OCI-LY1 (cell line): ENCODE results near the gene PAFAH1B2.

Source experiments
- H2AFZ ChIP-seq: fragments of 200-600 bp; sonication (generic), shearing (Covaris generic); 2 replicates; pipeline ENCODE4 v1.6.0; 2014; ENCODE audit warnings: antibody characterized with exemption, mild to moderate bottlenecking, low read length
- H3F3A ChIP-seq: fragments of 200-600 bp; sonication (generic), shearing (Covaris generic); 2 replicates; pipeline ENCODE4 v1.6.0; 2014; ENCODE audit warnings: mild to moderate bottlenecking, antibody characterized with exemption, low read length, moderate library complexity; ENCODE audit not compliant: insufficient read depth
- H3K27ac ChIP-seq: fragments of 200-600 bp; sonication (generic); 2 replicates; pipeline ENCODE4 v1.5.1; 2014; ENCODE audit warnings: low read length, mixed run types, mild to moderate bottlenecking, low read depth; ENCODE audit not compliant: poor library complexity, severe bottlenecking
- H3K27me3 ChIP-seq: fragments of 200-600 bp; sonication (generic); 2 replicates; pipeline ENCODE4 v1.6.0; 2014; ENCODE audit warnings: antibody characterized with exemption, mild to moderate bottlenecking, low read length, moderate library complexity; ENCODE audit not compliant: insufficient read depth
- H3K36me3 ChIP-seq: fragments of 200-600 bp; sonication (generic); 2 replicates; pipeline ENCODE4 v1.6.1; 2014; ENCODE audit warnings: mild to moderate bottlenecking, antibody characterized with exemption, low read length, moderate library complexity, mixed read lengths; ENCODE audit not compliant: insufficient read depth
- H3K4me1 ChIP-seq: fragments of 200-600 bp; sonication (generic); 2 replicates; pipeline ENCODE4 v1.5.1; 2014; ENCODE audit warnings: mild to moderate bottlenecking, low read length, moderate library complexity; ENCODE audit not compliant: insufficient read depth, severe bottlenecking
- H3K4me2 ChIP-seq: fragments of 200-600 bp; sonication (generic), shearing (Covaris generic); 2 replicates; pipeline ENCODE4 v1.6.1; 2014; ENCODE audit warnings: low read length
- H3K4me3 ChIP-seq: fragments of 200-600 bp; sonication (generic); 2 replicates; pipeline ENCODE4 v1.5.1; 2014; ENCODE audit warnings: low read length, low read depth, mild to moderate bottlenecking, mixed read lengths; ENCODE audit not compliant: poor library complexity, severe bottlenecking
- H3K79me2 ChIP-seq: fragments of 200-600 bp; shearing (Covaris generic); 2 replicates; pipeline ENCODE4 v1.6.1; 2016; ENCODE audit warnings: mixed run types, low read length, mixed read lengths; ENCODE audit not compliant: insufficient read depth
- H3K9ac ChIP-seq: fragments of 200-600 bp; sonication (generic), shearing (Covaris generic); 2 replicates; pipeline ENCODE4 v1.6.1; 2014; ENCODE audit warnings: mild to moderate bottlenecking, low read length, mixed read lengths
- H3K9me2 ChIP-seq: fragments of 200-600 bp; sonication (generic), shearing (Covaris generic); 2 replicates; pipeline ENCODE4 v1.6.1; 2014; ENCODE audit warnings: low read depth, mild to moderate bottlenecking, low read length, mixed read lengths
- H3K9me3 ChIP-seq: fragments of 200-600 bp; shearing (Covaris generic); 2 replicates; pipeline ENCODE4 v1.6.1; 2014; ENCODE audit warnings: low read length, mixed read lengths
- H4K20me1 ChIP-seq: fragments of 200-600 bp; sonication (generic), shearing (Covaris generic); 2 replicates; pipeline ENCODE4 v1.6.0; 2016; ENCODE audit warnings: mild to moderate bottlenecking, low read length; ENCODE audit not compliant: insufficient read depth
- CTCF ChIP-seq: fragments of 200-600 bp; sonication (generic), shearing (Covaris generic); IDR thresholded peaks from 2 replicates; pipeline ENCODE4 v1.5.1; 2017; ENCODE audit warnings: mild to moderate bottlenecking, antibody characterized with exemption, low read length, moderate library complexity, mixed read lengths
- EZH2 ChIP-seq: fragments of 200-600 bp; sonication (generic), shearing (Covaris generic); IDR thresholded peaks from 2 replicates; pipeline ENCODE4 v1.8.0; 2017; ENCODE audit warnings: borderline replicate concordance, mixed run types, mild to moderate bottlenecking, antibody characterized with exemption, low read length, moderate library complexity, mixed read lengths

PAFAH1B2 gene

GRCh38 chr11:117214404-117215110 lies 70.5 kb downstream of the PAFAH1B2 start:
- Histone ChIP-seq H3K36me3 (peaks cover 48% of the 10 kb centered on the region), H3K27me3 (no peaks in the 10 kb centered on the region), H2AFZ (no peak overlapping the region), H3K27ac (no peak overlapping the region), H3K4me1 (no peaks in the 10 kb centered on the region), H3K4me3 (no peak overlapping the region), H4K20me1 (no peaks in the 10 kb centered on the region), H3K79me2 (no peaks in the 10 kb centered on the region), H3K9me2 (no peaks in the 10 kb centered on the region), H3F3A (no peaks in the 10 kb centered on the region), H3K4me2 (no peak overlapping the region), H3K9me3 (no peaks in the 10 kb centered on the region), H3K9ac (no peak overlapping the region)
- TF ChIP-seq CTCF (no peak), EZH2 (no peak)

GRCh38 chr11:117217141-117218084 lies 73.3 kb downstream of the PAFAH1B2 start:
- Histone ChIP-seq H3K4me2 (no peak overlapping the region), H3F3A (no peaks in the 10 kb centered on the region), H3K36me3 (peaks cover 66% of the 10 kb centered on the region), H2AFZ (no peak overlapping the region), H3K4me1 (no peaks in the 10 kb centered on the region), H3K4me3 (no peak overlapping the region), H4K20me1 (no peaks in the 10 kb centered on the region), H3K79me2 (no peaks in the 10 kb centered on the region), H3K27ac (no peak overlapping the region), H3K9me3 (no peaks in the 10 kb centered on the region), H3K27me3 (no peaks in the 10 kb centered on the region), H3K9ac (no peak overlapping the region), H3K9me2 (no peaks in the 10 kb centered on the region)
- TF ChIP-seq EZH2 (no peak), CTCF (no peak)

GRCh38 chr11:117218133-117218915 lies 74.2 kb downstream of the PAFAH1B2 start:
- Histone ChIP-seq H3K9me2 (no peaks in the 10 kb centered on the region), H3K9ac (no peak overlapping the region), H4K20me1 (no peaks in the 10 kb centered on the region), H3K4me3 (no peak overlapping the region), H3K36me3 (peaks cover 66% of the 10 kb centered on the region), H3K9me3 (no peaks in the 10 kb centered on the region), H3K79me2 (no peaks in the 10 kb centered on the region), H3K4me2 (no peak overlapping the region), H2AFZ (no peak overlapping the region), H3K4me1 (no peaks in the 10 kb centered on the region), H3K27me3 (no peaks in the 10 kb centered on the region), H3F3A (no peaks in the 10 kb centered on the region), H3K27ac (no peak overlapping the region)
- no peak for TF ChIP-seq EZH2
- no peak for TF ChIP-seq CTCF
